ENCODE data around the gene PTGDR2.

The PTGDR2 gene

GRCh38 chr11:60858731-60859464 lies 3.1 kb upstream of the PTGDR2 start:
- no peak for DNase-seq

DNA sequence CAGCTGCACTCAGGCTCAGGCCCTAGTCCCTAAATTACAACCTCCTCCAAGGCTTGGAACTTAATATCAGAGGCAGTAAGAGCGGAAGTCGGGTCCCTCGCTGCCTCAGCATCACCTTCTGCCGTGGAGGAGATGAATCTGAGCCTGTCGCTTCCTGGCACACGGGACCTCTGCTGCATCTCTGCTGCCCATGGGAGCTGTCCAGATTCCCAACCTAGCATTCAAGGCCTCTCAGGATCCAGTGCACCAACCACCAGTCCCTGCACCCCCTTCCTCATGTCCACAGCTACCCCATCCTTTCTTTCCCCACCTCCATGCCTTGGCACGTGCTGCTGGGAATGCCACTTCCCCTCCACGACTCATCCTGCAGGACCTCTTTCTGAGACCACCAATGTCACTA lies 2.5 kb upstream of the PTGDR2 start:
- DNase-seq: no peak

DNA sequence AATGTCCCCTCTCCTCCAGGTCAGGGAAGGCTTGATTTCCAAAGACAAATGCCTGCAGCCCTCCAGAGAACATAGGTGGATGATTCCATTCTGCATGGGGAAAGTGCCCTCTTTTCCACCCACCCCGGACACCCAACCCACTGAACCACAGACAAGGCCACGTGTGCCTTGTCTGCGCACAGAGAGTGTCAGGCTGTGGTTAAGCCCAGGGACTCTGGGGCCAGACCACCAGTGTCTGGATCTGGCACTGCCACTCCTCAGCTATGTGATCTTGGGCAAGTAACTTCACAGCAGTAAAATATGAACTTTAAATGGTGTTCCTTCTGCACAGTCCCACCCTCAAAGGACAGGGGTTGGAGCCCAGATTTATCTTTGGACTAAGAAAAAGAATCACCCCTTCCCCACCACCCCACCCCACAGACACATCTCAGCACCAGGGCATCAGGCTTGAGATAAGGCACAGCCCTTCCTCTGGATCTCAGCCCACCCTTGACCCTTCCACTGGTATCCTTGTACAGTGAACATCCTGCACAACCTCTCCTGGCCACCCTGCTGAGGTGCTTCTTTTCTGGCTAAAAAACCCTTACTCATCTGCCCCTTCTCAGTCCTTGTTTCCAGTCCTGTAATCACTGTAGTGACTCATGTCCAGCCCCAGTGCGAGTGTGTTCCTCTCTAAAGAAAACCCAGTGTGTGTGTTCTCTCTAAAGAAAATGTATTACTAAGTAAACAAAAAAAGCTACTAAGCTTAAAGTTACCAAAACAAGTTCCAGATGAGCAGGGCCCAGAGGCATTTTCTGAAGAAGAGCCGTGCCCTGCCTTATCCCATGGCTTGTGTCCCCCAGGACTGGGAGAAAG lies 1.9 kb upstream of the PTGDR2 start:
- no peak for DNase-seq

DNA sequence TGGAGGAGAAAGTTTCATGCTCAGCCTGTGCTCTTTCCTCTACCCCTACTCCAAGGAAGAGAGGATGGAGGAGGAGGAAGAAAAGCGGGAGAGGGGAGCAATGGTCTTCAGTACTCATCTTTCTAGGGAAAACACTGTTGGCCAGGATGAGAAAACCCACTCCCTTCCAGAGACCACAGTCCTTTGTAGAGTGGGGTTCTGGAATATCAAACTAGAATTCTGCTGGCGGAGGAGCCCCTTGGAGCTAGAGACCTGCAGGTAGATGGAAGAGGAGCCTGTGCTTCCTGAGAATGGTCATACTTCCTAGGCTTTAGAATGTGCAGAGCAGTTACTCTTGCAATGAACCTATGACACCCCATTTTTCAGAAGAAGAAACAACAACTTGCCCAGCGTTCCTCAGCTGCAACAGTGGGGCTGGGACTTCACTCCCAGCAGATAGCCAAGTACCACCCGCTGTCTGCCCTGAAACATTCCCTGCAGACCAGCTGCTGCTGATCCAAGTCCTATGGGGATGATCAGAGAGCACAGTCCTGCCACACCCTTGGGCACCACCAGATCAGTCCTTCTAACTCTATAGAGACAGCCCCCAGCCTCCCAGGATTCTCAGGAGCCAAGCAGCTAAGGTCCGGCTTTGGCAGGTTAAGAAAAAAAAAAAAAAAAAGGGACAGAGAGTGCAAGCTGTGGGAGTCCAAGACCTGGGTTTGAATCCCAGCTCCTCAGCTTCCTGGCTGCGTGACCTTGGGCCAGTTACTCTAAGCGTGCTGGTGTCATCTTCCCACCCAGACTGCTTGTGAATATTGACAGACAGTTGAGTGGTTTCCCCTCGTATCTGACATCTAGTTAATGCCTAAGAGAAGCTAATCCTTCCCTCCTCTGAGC lies 664 bp downstream of the PTGDR2 start:
- DNase-seq: no peak

GRCh38 chr11:60854140-60854846 lies 1.5 kb downstream of the PTGDR2 start:
- no peak for DNase-seq

DNA sequence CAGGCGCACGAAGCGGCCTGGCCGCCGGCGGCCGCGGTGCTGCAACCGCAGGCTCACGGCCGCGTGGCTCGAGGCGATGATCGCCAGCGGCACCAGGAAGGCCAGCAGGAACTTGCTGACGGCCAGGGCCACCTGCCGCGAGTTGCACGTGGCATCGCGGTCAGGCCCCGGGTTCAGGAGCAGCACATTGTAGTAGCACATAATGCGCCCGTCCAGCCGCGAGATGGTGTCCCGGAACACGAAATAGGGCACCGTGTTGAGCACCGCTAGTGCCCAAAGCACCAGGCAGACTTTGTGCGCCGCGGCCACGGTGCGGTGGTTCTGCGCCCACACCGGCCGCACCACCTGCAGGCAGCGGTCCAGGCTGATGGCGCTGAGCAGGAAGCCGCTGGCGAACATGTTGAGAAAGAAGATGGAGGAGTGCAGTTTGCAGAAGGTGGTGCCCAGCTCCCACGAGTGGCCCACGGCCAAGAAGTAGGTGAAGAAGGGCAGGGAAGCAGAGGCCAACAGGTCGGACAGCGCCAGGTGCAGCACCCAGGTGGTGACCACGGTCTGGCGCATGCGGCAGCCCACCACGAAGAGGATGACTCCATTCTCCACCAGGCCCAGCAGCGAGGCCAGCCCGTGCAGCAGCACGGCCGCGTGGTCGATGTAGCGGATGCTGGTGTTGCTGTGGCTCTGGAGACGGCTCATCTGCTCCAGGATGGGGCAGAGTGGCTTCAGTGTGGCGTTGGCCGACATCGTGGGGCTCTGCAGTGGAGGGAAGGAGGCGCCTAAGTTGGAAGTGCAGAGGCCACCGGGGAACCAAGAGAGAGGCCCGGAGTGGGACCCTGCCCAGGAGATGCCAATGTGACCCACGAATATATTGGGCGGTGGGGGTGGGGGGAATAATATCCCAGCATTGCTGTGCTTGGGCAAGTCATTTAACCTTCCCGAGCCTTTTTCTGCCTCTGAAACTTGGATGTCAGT lies 2.5 kb downstream of the PTGDR2 start:
- DNase-seq: no peak

DNA sequence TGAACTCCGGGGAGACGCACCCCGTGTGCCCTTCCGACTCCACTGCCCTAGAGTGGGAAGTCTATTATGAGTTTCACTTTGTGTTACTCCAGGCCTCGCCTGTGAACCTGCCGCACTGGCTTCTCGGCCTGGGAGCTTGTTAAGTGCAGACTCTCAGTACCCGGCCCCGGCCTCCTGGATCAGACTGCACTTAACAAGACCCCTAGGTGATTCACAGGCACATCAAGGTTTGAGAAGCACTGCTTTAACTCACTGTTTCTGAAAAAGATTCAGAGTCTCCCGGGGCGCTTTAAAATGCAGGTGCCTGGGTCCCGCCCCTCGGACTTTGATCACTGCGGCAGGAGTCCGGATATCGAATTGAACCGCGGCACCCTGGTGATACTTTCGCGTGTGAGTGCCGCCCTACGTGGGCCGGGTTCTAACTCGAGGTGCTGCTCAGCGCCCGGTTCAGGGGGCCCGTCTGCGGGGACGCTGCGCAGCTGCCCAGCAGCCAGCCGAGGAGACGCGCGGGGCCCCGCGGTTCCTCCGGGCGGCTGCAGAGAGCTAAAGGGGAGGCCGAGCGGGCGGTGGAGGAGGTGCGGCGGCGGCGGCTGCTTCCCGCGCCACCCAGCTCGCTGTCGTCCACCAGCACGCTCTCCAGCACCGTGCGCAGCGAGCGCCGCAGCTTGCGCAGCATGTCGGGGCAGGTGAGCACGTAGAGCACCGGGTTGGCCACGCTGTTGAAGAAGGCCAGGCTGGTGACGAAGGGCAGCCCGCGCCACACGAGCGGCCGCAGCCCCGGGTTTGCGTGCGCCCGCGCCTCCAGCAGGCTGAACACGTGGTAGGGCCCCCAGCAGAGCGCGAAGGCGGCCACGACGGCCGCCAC lies 3.4 kb downstream of the PTGDR2 start:
- no peak for DNase-seq

GRCh38 chr11:60851327-60852104 lies 4.2 kb downstream of the PTGDR2 start:
- DNase-seq: no peak

DNA sequence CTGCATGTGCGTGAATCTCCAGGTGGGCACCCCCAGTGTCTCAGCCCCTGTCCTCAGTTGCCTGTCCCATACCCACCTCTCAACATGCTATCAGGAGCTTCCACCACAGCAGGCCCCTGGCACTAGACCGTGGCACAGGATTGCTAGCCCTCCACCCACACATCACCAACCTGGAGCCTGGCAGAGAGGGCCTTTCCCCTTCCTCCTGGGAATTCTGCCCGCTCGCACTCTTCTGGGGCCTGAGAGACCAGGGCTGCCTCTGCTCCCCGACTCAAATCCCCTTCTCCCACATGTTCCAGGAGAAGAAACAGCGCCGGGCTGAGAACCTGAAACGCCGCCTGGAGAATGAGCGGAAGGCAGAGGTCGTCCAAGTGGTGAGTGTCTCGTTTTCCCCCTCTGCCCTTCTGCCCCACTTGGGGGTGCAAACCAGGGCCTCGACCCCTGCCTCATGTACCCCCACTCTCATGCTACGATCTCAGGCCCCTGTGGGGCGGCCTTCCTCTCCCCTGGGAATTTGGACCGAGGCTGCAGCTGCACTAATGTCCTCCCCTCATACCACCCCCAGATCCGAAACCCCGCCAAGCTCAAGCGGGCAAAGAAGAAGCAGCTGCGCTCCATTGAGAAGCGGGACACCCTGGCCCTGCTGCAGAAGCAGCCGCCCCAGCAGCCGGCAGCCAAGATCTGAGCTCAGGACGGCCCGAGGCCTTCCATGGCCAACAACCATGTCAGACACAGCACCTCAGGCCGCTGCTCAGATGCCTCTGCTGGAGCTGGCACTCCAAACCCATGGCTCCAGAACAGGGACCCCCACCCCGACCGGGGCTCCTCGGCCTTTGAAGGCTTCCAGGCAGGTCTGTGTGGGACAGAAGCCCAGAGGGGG lies 5.9 kb downstream of the PTGDR2 start:
- no peak for DNase-seq

DNA sequence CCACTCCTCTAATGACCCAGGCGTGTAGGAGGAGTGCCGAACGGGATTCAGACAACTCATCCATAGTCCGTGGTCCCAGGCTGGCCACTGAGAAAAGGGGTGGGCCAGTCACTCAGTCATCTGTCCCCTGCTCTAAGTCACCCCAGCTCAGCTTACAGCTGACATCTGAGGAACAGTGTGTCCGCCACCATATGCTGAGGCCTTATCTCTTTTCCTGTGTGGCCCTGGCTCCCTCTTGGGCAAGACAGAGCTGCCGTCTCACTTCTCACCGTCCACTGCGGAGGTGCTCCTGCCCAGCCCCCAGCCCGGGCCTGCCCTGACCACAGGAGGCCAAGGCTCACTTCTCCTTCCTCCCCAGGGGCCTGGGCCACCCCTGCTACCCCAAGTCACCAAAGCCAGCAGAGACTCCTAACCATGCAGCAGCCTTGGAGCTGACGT lies 7.0 kb downstream of the PTGDR2 start:
- DNase-seq: no peak

DNA sequence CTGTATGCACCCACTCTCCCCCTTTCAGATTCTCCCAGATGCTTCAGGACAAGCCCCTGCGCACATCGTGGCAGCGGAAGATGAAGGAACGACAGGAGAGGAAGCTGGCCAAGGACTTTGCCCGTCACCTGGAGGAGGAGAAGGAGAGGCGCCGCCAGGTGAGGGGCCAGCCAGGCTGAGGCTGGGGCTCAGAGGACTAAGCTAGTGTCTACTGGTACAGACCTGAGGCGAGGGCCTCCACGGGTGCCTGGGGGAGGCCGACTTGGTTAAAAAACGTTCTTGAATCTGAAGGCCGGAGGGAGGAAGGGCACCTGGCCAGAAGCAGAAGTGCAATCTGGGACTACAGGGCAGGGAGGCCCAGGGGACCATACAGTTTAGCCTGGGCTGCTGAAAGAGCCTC lies 7.9 kb downstream of the PTGDR2 start:
- DNase-seq: no peak

DNA sequence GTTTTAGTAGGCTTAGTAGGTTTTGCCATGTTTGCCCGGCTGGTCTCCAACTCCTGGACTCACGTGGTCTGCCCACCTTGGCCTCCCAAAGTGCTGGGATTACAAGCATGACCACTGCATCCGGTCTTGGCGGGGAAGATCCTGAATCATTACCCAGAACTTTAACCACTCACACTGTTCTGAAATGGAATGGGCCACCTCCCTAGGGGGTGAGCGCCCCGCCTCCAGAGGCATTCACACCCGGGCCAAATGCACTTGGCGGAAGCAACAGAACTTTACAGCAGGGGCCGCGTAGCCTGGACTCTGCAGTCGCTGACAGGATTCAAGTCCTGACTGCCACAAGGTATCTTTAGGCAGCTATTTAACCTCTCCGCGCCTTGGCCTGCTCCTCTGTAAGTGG lies 8.5 kb downstream of the PTGDR2 start:
- DNase-seq: no peak

DNA sequence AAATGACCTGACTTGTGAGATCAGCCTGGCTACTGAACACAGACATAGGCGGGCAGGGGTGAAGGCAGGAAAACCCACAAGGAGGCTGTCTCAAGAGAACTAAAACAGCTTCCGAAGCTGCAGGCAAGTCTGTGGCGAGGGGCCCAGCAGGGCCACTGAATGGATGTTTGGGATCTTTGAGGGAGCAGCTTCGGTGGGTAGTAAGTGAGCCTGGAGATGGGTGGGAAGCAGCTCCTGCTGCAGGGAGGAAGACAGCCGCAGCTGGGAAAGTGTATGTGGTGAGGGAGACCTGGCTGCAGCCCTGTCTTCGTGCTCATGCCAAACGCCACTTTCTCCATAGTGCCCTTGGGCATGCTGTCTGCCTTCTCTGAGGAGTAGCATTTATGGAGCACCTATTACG lies 10.4 kb downstream of the PTGDR2 start:
- no peak for DNase-seq

GRCh38 chr11:60844870-60845221 lies 10.9 kb downstream of the PTGDR2 start:
- DNase-seq: no peak

- no peak for DNase-seq
Measured at GRCh38 chr11:60844045-60844869, 11.5 kb downstream of the PTGDR2 start.

- no peak for DNase-seq
Measured at GRCh38 chr11:60842668-60843600, 12.8 kb downstream of the PTGDR2 start.

Measured in NCI-H1694 treated with DMSO at 0.1 percent for 48 hours (cell line).